NCI-H1092 (cell line): ENCODE results near the gene ALDH16A1.

Experiments
- DNase-seq: peaks from one replicate; lab custom pipeline; 2025; lab: John Stamatoyannopoulos, UW

Gene ALDH16A1

GRCh38 chr19:49423985-49424303 is 29.1 kb upstream of the ALDH16A1 start:
- DNase-seq, result no peak

- DNase-seq, result no peak
Observed at GRCh38 chr19:49425178-49425577, 27.8 kb upstream of the ALDH16A1 start, which contains the start of gene GFY. GFY (plus strand) TSS chr19:49425388; CDS start chr19:49426431, 1,043 bp downstream.

GRCh38 chr19:49425922-49426592 is 27.0 kb upstream of the ALDH16A1 start:
- DNase-seq, result no peak

- DNase-seq, result no peak
Observed at GRCh38 chr19:49427339-49427738, 25.7 kb upstream of the ALDH16A1 start.

- DNase-seq, result no peak
Observed at GRCh38 chr19:49427855-49428546, 25.0 kb upstream of the ALDH16A1 start.

- DNase-seq, result no peak
Observed at GRCh38 chr19:49428547-49429451, 24.2 kb upstream of the ALDH16A1 start.

- DNase-seq, result no peak
Observed at GRCh38 chr19:49430172-49430677, 22.8 kb upstream of the ALDH16A1 start.

GRCh38 chr19:49430678-49431329 is 22.2 kb upstream of the ALDH16A1 start:
- DNase-seq, result no peak

- no peak for DNase-seq
Observed at GRCh38 chr19:49431330-49431749, 21.7 kb upstream of the ALDH16A1 start.

GRCh38 chr19:49432141-49433073 is 20.6 kb upstream of the ALDH16A1 start:
- DNase-seq, result no peak

GRCh38 chr19:49433240-49433901 is 19.7 kb upstream of the ALDH16A1 start:
- DNase-seq, result no peak

- no peak for DNase-seq
Observed at GRCh38 chr19:49434907-49435583, 18.0 kb upstream of the ALDH16A1 start.

- DNase-seq, result no peak
Observed at GRCh38 chr19:49435670-49436069, 17.4 kb upstream of the ALDH16A1 start.

- DNase-seq, result no peak
Observed at GRCh38 chr19:49436381-49437017, 16.5 kb upstream of the ALDH16A1 start.

- no peak for DNase-seq
Observed at GRCh38 chr19:49437231-49437630, 15.8 kb upstream of the ALDH16A1 start.

GRCh38 chr19:49438261-49438660 is 14.8 kb upstream of the ALDH16A1 start:
- DNase-seq, result no peak

GRCh38 chr19:49439836-49440235 is 13.2 kb upstream of the ALDH16A1 start:
- no peak for DNase-seq

- no peak for DNase-seq
Observed at GRCh38 chr19:49440439-49441209, 12.4 kb upstream of the ALDH16A1 start.
